ENCODE results near the gene ALG6.
"Not testable (repeated sequence)": the region's sequence is repeated elsewhere in the genome, so short reads cannot be mapped to it uniquely, and the experiment has no call there.

Gene ALG6

GRCh38 chr1:63418101-63418500, 50.7 kb downstream of the ALG6 start:
- no peak overlapping the region for H3K27ac ChIP-seq
- DNase-seq (ENCODE audit: low spot score), result no peak
- CTCF ChIA-PET, result no interaction called here
- no peak for TF ChIP-seq CTCF (conservative IDR thresholded peaks at IDR 0.05; ENCODE audit: low read depth)
- POLR2A ChIA-PET (ENCODE audit: low non-redundant PET), result no interaction called here

DNA sequence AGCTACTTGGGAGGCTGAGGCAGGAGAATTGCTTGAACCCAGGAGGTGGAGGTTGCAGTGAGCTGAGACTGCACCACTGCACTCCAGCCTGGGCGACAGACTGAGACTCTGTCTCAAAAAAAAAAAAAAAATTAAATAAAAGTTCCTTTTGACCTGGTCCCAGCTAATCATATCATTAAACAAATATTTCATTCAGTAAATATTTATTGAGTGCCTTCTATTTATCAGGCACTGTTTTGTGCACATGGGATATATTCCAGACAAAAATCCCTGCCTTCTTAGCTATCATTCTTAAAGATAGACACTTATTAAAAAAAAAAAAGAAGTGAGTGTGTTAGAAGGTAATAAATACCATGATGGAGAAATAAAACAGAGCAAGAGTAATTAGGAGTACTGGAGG, 53.3 kb downstream of the ALG6 start:
- H3K27ac ChIP-seq; DNase-seq (ENCODE audit: low spot score); CTCF ChIA-PET; POLR2A ChIA-PET (ENCODE audit: low non-redundant PET): not testable (repeated sequence)

- CTCF ChIA-PET, result no interaction called here
- TF ChIP-seq CTCF (conservative IDR thresholded peaks at IDR 0.05; ENCODE audit: low read depth), result no peak
- POLR2A ChIA-PET (ENCODE audit: low non-redundant PET), result no interaction called here
- no peak overlapping the region for H3K27ac ChIP-seq
- DNase-seq (ENCODE audit: low spot score), result no peak
These were observed 56.2 kb downstream of the ALG6 start for GRCh38 chr1:63423649-63424048.

GRCh38 chr1:63428815-63429214, 61.4 kb downstream of the ALG6 start:
- no peak for DNase-seq (ENCODE audit: low spot score)
- ChIA-PET CTCF (no interaction called here), POLR2A (ENCODE audit: low non-redundant PET) (no interaction called here)
- no peak for TF ChIP-seq CTCF (conservative IDR thresholded peaks at IDR 0.05; ENCODE audit: low read depth)
- no peak overlapping the region for H3K27ac ChIP-seq

DNA sequence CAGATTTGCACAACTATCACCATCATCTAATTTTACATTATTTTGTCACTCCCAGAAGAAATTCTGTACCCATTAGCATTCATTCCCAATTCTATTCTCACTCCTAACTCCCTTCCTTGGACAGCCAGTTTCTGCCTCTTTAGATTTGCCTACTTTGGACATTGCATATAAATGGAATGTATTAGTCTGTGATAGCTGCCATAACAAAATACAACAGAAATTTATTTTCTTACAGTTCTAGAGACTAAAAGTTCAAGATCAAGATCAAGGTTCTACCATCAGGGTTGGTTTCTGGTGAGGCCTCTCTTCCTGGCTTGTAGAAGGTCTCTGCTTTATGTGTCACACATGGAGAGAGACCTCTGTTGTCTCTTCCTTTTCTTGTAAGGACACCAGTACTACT, 61.9 kb downstream of the ALG6 start:
- ChIA-PET CTCF (no interaction called here), POLR2A (ENCODE audit: low non-redundant PET) (no interaction called here)
- no peak for DNase-seq (ENCODE audit: low spot score)
- H3K27ac ChIP-seq, result no peak overlapping the region
- TF ChIP-seq CTCF (conservative IDR thresholded peaks at IDR 0.05; ENCODE audit: low read depth), result no peak

GRCh38 chr1:63435161-63435560, 67.7 kb downstream of the ALG6 start:
- no peak overlapping the region for H3K27ac ChIP-seq
- ChIA-PET CTCF (no interaction called here), POLR2A (ENCODE audit: low non-redundant PET) (no interaction called here)
- no peak for TF ChIP-seq CTCF (conservative IDR thresholded peaks at IDR 0.05; ENCODE audit: low read depth)
- no peak for DNase-seq (ENCODE audit: low spot score)

DNA sequence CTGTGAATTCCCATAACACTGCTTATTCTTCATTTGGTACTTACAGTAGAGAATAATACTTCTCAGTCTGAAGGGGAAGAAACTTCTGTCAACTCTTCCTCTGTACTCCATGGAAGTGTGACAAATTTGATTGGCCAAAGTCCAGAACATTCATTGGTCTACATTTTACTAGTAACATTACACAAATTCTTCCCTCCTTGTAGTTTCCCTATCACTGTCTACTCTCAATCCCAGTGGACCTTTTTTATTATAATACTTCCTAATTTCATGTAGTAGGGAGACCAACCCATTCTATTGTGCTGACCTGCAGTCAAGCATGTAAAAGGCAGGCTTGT, 74.7 kb downstream of the ALG6 start:
- TF ChIP-seq CTCF (conservative IDR thresholded peaks at IDR 0.05; ENCODE audit: low read depth), result no peak
- CTCF ChIA-PET, result interaction anchor here (0.6 to 1.3 kb wide), 4 partner anchors 15 to 123 kb away, joined by 3 to 4 read pairs (median 4); no protein-coding TSS in a partner anchor
- no peak overlapping the region for H3K27ac ChIP-seq
- POLR2A ChIA-PET (ENCODE audit: low non-redundant PET), result no interaction called here
- DNase-seq (ENCODE audit: low spot score), result no peak
